NCI-H146 treated with DMSO at 0.1 percent for 48 hours (cell line): ENCODE measurements around the gene PTK7.

Source experiments
- DNase-seq: peaks from one replicate; lab custom pipeline; 2025; ENCODE audit not compliant: unreplicated experiment; lab: John Stamatoyannopoulos, UW

Gene PTK7

DNA sequence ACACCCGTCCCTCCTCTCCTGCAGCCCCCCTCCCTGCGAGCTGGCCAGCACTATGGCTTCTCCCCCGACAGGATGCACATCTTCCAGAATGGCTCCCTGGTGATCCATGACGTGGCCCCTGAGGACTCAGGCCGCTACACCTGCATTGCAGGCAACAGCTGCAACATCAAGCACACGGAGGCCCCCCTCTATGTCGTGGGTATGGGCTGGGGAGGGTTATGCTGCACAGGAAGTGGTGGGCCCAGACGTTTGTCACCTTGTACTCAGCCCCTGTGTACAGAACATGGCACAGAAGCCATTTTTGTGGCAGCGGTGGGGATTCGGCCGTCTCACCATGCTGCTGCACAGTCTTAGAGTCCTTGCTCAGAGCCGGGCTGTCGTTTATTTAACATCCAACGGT is 66.0 kb downstream of the PTK7 start:
- DNase-seq = no peak

GRCh38 chr6:43143235-43144128 is 67.4 kb downstream of the PTK7 start:
- peak; percentile 67 for DNase-seq

DNA sequence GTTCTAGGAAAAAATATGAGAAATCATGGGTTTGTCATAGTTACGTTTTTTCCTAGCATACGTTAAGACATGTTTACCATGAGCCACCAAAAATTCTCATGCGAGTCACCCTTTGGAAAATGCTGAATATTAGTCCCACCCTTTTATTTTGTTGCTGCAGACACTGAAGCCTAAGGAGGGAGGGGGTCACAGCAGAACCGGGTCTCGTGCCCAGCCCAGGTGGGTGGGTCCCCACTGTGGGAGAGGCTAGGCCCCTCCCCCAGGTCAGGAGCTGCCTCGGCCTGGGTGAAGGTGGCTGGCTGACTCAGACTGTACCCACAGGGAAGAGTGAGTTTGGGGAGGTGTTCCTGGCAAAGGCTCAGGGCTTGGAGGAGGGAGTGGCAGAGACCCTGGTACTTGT is 68.8 kb downstream of the PTK7 start:
- DNase-seq = no peak

DNA sequence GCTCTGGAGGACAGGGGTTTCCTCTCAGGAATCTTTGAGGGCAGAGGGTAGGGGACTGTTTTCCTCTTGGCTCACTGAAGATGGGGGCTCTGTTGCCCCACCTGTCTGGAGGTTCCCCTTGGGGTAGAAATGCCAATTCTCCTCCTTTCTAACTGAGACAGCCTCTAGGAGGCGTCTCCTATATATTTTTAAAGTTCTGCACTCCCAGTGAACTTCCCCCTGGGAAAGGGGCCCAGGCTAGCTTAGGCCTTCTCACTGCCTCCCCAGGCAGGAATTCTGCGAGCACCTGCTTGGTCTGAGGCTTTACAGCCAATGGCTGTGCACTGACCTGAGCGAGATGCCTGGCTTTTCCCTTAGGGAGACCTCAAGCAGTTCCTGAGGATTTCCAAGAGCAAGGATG is 70.1 kb downstream of the PTK7 start:
- DNase-seq = no peak

GRCh38 chr6:43146709-43147688 is 70.9 kb downstream of the PTK7 start:
- DNase-seq = no peak

DNA sequence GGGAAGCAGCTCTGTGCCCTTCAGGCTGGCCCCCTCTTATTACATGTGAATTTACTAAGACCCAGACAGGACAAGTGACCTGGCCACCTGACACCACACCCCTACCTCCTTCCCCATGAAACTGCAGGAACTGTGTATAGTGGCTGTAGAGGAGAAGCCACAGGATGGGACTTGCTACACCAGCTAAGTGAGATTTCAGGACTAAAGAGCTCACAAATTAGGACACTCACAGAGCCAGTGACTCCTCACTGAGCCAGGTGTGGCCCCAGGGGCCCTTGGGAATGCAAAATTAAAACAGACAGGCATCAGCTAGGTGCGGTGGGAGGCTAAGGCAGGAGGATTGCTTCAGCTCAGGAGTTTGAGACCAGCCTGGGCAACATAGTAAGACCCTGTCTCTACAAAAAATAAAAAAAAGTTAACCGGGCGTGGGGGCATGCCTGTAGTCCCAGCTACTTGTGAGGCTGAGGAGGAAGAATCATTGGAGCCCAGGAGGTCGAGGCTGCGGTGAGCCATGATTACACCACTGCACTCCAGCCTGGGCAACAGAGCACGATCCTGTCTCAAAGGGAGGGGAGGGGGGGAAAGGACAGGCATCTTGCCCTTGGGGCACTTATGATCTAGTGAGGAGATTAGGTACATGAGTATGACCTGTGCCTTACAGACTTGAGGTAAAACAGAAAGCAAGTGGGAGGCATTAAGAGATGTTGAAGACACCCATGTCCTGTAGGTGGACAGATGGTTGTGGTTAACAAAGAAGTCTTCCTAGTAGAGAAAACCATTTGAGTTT is 71.8 kb downstream of the PTK7 start:
- no peak for DNase-seq

DNA sequence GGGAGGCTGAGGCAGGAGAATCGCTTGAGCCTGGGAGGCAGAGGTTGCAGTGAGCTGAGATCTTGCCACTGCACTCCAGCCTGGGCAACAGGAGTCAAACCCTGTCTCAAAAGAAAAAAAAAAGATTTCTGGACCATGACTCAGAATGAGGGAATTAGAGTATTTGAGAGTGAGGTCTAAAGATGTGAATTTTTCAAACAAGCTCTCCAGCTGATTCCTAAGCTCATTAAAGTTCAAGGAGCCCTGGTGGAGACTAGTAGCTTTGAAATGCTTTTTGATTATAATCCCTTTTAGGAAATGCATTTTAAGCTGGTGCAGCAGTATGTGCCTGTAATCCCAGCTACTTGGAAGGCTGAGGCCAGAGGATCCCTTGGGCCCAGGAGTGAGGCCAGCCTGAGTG is 73.2 kb downstream of the PTK7 start:
- no peak for DNase-seq

- DNase-seq = no peak
Observed at GRCh38 chr6:43150051-43150751, 74.1 kb downstream of the PTK7 start.

- DNase-seq = no peak
Observed at GRCh38 chr6:43159599-43159998, 83.5 kb downstream of the PTK7 start.

GRCh38 chr6:43163899-43164298 is 87.8 kb downstream of the PTK7 start:
- no peak for DNase-seq

GRCh38 chr6:43170417-43170930 is 94.4 kb downstream of the PTK7 start:
- peak; percentile 97 for DNase-seq

DNA sequence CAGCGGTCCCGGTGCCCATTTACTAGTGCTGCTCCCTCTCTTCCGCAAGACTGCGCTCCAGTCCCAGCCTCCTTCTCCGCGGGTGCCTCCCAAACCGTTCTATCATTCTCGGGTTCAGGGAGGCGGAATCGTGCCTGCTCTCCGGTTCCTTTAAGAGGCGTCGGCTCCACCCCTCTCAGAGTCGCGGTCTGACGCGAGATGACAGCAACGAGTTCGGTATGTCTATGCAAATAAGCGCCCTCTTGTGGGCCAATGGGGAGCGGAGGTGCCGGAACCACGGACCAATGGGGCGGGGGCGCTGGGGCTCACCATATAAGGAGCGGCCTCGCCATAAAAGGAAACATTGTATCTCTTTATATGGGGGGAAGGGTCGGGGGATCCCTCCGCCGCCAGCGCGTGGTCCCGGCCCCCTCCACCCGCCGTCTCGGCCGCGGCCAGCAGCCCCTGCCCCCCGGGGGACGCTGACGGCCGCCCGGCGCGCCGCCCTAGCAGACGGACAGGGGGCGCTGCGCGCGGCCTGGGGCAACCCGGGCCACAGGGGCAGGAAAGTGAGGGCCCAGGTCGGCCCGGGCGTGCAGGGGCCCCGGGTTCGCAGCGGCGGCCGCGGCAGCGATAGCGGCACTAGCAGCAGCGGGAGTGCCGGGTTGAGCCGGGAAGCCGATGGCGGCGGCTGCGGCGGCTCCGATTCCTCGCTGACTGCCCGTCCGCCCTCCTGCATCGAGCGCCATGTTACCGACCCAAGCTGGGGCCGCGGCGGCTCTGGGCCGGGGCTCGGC is 95.0 kb downstream of the PTK7 start, which contains the start of gene SRF:
SRF (plus strand) TSS at position 339 of the 776 bp plus-strand sequence; CDS start at position 727, 388 bp downstream.
- DNase-seq = peak; percentile 99

DNA sequence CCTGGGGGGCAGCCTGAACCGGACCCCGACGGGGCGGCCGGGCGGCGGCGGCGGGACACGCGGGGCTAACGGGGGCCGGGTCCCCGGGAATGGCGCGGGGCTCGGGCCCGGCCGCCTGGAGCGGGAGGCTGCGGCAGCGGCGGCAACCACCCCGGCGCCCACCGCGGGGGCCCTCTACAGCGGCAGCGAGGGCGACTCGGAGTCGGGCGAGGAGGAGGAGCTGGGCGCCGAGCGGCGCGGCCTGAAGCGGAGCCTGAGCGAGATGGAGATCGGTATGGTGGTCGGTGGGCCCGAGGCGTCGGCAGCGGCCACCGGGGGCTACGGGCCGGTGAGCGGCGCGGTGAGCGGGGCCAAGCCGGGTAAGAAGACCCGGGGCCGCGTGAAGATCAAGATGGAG is 95.6 kb downstream of the PTK7 start:
- no peak for DNase-seq

DNA sequence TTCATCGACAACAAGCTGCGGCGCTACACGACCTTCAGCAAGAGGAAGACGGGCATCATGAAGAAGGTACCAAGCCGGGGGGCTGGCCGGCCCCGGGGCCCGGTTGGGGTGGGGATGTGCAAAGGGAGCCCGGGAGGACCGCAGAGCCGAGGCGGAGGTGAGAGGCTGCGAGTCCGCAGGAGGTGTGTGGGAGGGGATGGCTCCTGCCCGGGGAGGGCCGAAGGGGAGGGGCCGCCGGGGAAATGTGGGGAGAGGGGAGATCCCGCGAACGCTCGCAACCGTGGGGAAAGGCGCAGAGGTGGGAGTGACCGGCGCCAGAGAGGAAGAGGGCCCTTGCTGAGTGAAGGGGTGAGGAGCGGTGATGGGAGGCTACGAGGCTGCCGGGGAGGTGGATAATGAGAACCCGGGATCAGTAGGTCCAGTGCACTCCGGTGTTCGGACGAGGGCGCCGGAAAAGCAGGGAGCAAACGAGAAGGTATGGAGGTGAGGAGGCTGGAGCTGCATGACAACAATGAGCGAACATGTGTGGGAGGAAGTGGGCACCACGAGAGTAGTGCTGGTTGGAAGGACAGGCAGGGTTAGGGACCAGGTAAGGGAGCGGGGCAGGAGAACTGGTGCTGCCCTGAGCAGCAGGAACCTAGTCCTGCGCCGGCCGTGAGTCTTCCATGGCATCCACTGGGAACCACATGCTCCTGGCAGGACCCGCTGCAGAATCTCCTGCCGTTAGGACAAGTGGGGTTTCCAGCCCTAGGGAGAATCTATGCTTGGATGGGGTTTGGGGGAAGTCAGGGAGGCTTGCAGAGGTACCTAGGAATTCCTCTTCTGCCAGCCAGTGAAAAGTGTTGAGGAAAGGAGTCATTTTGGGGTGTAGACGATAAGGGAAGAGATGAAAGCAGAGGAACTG is 96.2 kb downstream of the PTK7 start:
- DNase-seq = peak; percentile 42

- no peak for DNase-seq
Observed at GRCh38 chr6:43173591-43174262, 97.6 kb downstream of the PTK7 start.

GRCh38 chr6:43174263-43175112 is 98.4 kb downstream of the PTK7 start:
- peak; percentile 97 for DNase-seq
